A549 (cell line): Measurements from ENCODE around the gene PRSS56. TPM values are rescaled to one million over a fixed set of nuclear protein-coding genes. Genes with fewer than 3 reads are reported as not detected.

Experiments
- ATAC-seq, 2 experiments: fragments of 200-7000 bp in 1 of 2; fragments of >200 bp in 1 of 2; cut with Nextera tagmentation in 1 of 2; cut with Tn5 transposase in 1 of 2; 3 replicates each; pipeline versions ENCODE4 v1.8.0 to v1.9.1; 2018 to 2020; ENCODE audit warnings: mild to moderate bottlenecking in 1 of 2, moderate library complexity in 1 of 2
- CTCF ChIA-PET: fragments of 300-600 bp; sonication (Branson Sonifier 250); formaldehyde crosslinking; extraction: SDS; loops from one replicate; lab custom pipeline; 2021; ENCODE audit warnings: antibody characterized with exemption, inconsistent platforms; lab: Yijun Ruan, JAX
- POLR2A ChIA-PET: fragments of 350-600 bp; formaldehyde crosslinking; extraction: SDS; loops from one replicate; lab custom pipeline; 2021; ENCODE audit warnings: antibody characterized with exemption, inconsistent platforms; lab: Yijun Ruan, JAX
- DNase-seq, 2 experiments: peaks; one replicate each; pipeline versions ENCODE4 v3.0.0 to v3.0.0-alpha.2; 2011 to 2016; ENCODE audit warnings: low read depth in 1 of 2, low spot score in 1 of 2
- FAIRE-seq: peaks from 2 replicates; lab custom pipeline; 2011; peaks lifted over from hg19 to GRCh38; lab: Jason Lieb, UNC
- H3K27ac ChIP-seq, 2 experiments: fragments of >200 bp; sonication (Bioruptor Twin); formaldehyde crosslinking; 3 replicates each; pipeline ENCODE4 v1.5.1; 2016 to 2017
- H3K4me1 ChIP-seq: fragments of >200 bp; sonication (Bioruptor Twin); formaldehyde crosslinking; 3 replicates; pipeline ENCODE4 v1.6.1; 2016
- H3K4me2 ChIP-seq: fragments of >200 bp; sonication (Bioruptor Twin); formaldehyde crosslinking; 3 replicates; pipeline ENCODE4 v1.6.1; 2016
- H3K4me3 ChIP-seq: fragments of >200 bp; sonication (Bioruptor Twin); formaldehyde crosslinking; 3 replicates; pipeline ENCODE4 v1.5.1; 2016
- H3K9me3 ChIP-seq: fragments of >200 bp; sonication (Bioruptor Twin); formaldehyde crosslinking; 3 replicates; pipeline ENCODE4 v1.6.1; 2016
- ATOH8 ChIP-seq: fragments of 250-450 bp; sonication (Bioruptor Pico); IDR thresholded peaks from 2 replicates; pipeline ENCODE4 v1.5.0; 2020; ENCODE audit warnings: low read depth, mild to moderate bottlenecking, moderate library complexity
- BCL3 ChIP-seq: fragments of >200 bp; sonication (Bioruptor Twin); formaldehyde crosslinking; IDR thresholded peaks from 3 replicates; pipeline ENCODE4 v1.6.1; 2016
- BHLHE40 ChIP-seq: IDR thresholded peaks from 2 replicates; pipeline ENCODE4 v1.6.1; 2012; ENCODE audit warnings: low read depth, low read length, inconsistent platforms
- CBX8 ChIP-seq: fragments of 200-600 bp; sonication (generic); IDR thresholded peaks from 2 replicates; pipeline ENCODE4 v1.6.1; 2016
- CHD4 ChIP-seq: fragments of 200-600 bp; sonication (generic); IDR thresholded peaks from 2 replicates; pipeline ENCODE4 v1.6.1; 2016; ENCODE audit warnings: antibody characterized with exemption, mild to moderate bottlenecking, borderline replicate concordance
- CTCF ChIP-seq: fragments of >200 bp; sonication (Bioruptor Twin); formaldehyde crosslinking; IDR thresholded peaks from 3 replicates; pipeline ENCODE4 v1.5.1; 2016
- EHMT2 ChIP-seq: fragments of 200-600 bp; sonication (generic); IDR thresholded peaks from 2 replicates; pipeline ENCODE4 v1.6.1; 2016; ENCODE audit warnings: antibody characterized with exemption, low read depth, mild to moderate bottlenecking, moderate library complexity
- ELK1 ChIP-seq: fragments of 150-350 bp; IDR thresholded peaks from 2 replicates; pipeline ENCODE4 v1.6.1; 2014; ENCODE audit warnings: low read depth, mild to moderate bottlenecking, low read length
- ESRRA ChIP-seq: fragments of 150-350 bp; IDR thresholded peaks from 2 replicates; pipeline ENCODE4 v1.6.1; 2014; ENCODE audit warnings: mild to moderate bottlenecking, low read length, borderline replicate concordance
- FOSL2 ChIP-seq, 2 experiments: fragments of 450-650 bp in 1 of 2; fragments of >200 bp in 1 of 2; sonication (Bioruptor Twin) in 1 of 2; formaldehyde crosslinking; IDR thresholded peaks; 2 replicates each; pipeline versions ENCODE4 v1.5.0 to v1.6.1; 2016 to 2020; ENCODE audit warnings: mild to moderate bottlenecking in 1 of 2, moderate library complexity in 1 of 2
- FOXS1 ChIP-seq: fragments of 250-450 bp; sonication (Bioruptor Pico); IDR thresholded peaks from 2 replicates; pipeline ENCODE4 v1.5.0; 2020; ENCODE audit warnings: mild to moderate bottlenecking, moderate library complexity
- GATA3 ChIP-seq: IDR thresholded peaks from 2 replicates; pipeline ENCODE4 v1.6.1; 2012; ENCODE audit warnings: borderline replicate concordance
- HES2 ChIP-seq: fragments of >200 bp; sonication (Bioruptor Twin); formaldehyde crosslinking; IDR thresholded peaks from 2 replicates; pipeline ENCODE4 v1.6.1; 2016
- HMGXB4 ChIP-seq: fragments of 250-450 bp; sonication (Bioruptor Pico); IDR thresholded peaks from 2 replicates; pipeline ENCODE4 v1.5.0; 2021; ENCODE audit warnings: mild to moderate bottlenecking, moderate library complexity, borderline replicate concordance
- HOXA7 ChIP-seq: fragments of 250-450 bp; sonication (Bioruptor Pico); IDR thresholded peaks from 2 replicates; pipeline ENCODE4 v1.5.0; 2020; ENCODE audit warnings: mild to moderate bottlenecking, moderate library complexity
- HOXB13 ChIP-seq: fragments of 250-450 bp; sonication (Bioruptor Pico); IDR thresholded peaks from 2 replicates; pipeline ENCODE4 v1.5.0; 2020; ENCODE audit warnings: low read depth, mild to moderate bottlenecking, moderate library complexity
- HOXB5 ChIP-seq: fragments of 250-450 bp; sonication (Bioruptor Pico); IDR thresholded peaks from 2 replicates; pipeline ENCODE4 v1.5.0; 2020; ENCODE audit warnings: mild to moderate bottlenecking, moderate library complexity
- JUNB ChIP-seq: fragments of >200 bp; sonication (Bioruptor Twin); formaldehyde crosslinking; IDR thresholded peaks from 2 replicates; pipeline ENCODE4 v1.6.1; 2016
- RCOR1 ChIP-seq: fragments of 150-350 bp; IDR thresholded peaks from 2 replicates; pipeline ENCODE4 v1.6.1; 2014; ENCODE audit warnings: antibody characterized with exemption, low read length, low read depth
- RFX5 ChIP-seq: fragments of 450-650 bp; IDR thresholded peaks from 2 replicates; pipeline ENCODE4 v1.7.1; 2014; ENCODE audit warnings: antibody characterized with exemption, mild to moderate bottlenecking, moderate library complexity
- SMC3 ChIP-seq: fragments of >200 bp; sonication (Bioruptor Twin); formaldehyde crosslinking; IDR thresholded peaks from 3 replicates; pipeline ENCODE4 v1.6.1; 2018; ENCODE audit warnings: inconsistent platforms
- SREBF2 ChIP-seq: fragments of 450-650 bp; IDR thresholded peaks from 2 replicates; pipeline ENCODE4 v1.6.1; 2014; ENCODE audit warnings: mild to moderate bottlenecking, moderate library complexity
- TP53 ChIP-seq: fragments of 250-450 bp; sonication (Bioruptor Pico); IDR thresholded peaks from 2 replicates; pipeline ENCODE4 v1.5.0; 2021; ENCODE audit warnings: mild to moderate bottlenecking, moderate library complexity
- ZC3H11A ChIP-seq: fragments of 450-650 bp; IDR thresholded peaks from 2 replicates; pipeline ENCODE4 v1.6.1; 2014; ENCODE audit warnings: antibody characterized with exemption, mild to moderate bottlenecking
- ZFP36 ChIP-seq: fragments of 450-650 bp; IDR thresholded peaks from 2 replicates; pipeline ENCODE4 v1.6.1; 2014; ENCODE audit warnings: borderline replicate concordance; ENCODE audit not compliant: partially characterized antibody
- WGBS: methylation state at CpG from one replicate; pipeline ENCODE4 v1.1.6; 2017; ENCODE audit errors: missing lambda C conversion rate; 5-methylcytosine and 5-hydroxymethylcytosine counted together
- polyA plus RNA-seq, 4 experiments: library from polyadenylated mRNA; depleted of rRNA in 3 of 4; stranded (reverse); fragments of >200 nt; fragmentation: RNase III in 1 of 4; extraction: RNeasy Plus Mini Kit Qiagen cat#74134 plus additional on column Dnase treatment in 1 of 4; gene quantifications; 2 replicates in 3 of 4; 3 replicates in 1 of 4; pipeline ENCODE4 v1.2.3, GENCODE V29; 2011 to 2017

The PRSS56 gene
- polyA plus RNA-seq, 2 of the 4 experiments (the other 2 are of a cell fraction), result not detected

GRCh38 chr2:232479341-232480200 is 40.6 kb upstream of the PRSS56 start:
- no peak for DNase-seq
- CTCF ChIA-PET, result interaction anchor here (3.8 kb wide), 1 partner anchor 42 kb away, joined by 19 read pairs; no protein-coding TSS in a partner anchor
- ATAC-seq, result peak; percentile 7 to 67; a peak in 3 of 6 replicates
- H3K9me3 ChIP-seq, result no peaks in the 10 kb centered on the region
- WGBS, result 63% methylated on average over 9 of the region's 21 CpGs
- no peak for TF ChIP-seq SREBF2
- TF ChIP-seq RCOR1, result no peak
- no peak for TF ChIP-seq BCL3
- TF ChIP-seq BHLHE40, result no peak
- no peak for TF ChIP-seq FOSL2 (IDR thresholded peaks at IDR 0.05)
- no peak for TF ChIP-seq FOSL2 (CRISPR knock-in tag; IDR thresholded peaks at IDR 0.05)
- TF ChIP-seq HOXA7 (CRISPR knock-in tag), result no peak
- TF ChIP-seq ATOH8, result no peak
- TF ChIP-seq CTCF, result no peak
- no peak for TF ChIP-seq ELK1
- TF ChIP-seq ZC3H11A, result no peak
- no peak for TF ChIP-seq JUNB
- TF ChIP-seq RFX5, result no peak
- no peak for TF ChIP-seq GATA3
- no peak for TF ChIP-seq FOXS1 (CRISPR knock-in tag)
- TF ChIP-seq CHD4, result no peak
- TF ChIP-seq TP53, result no peak
- no peak for TF ChIP-seq ZFP36
- TF ChIP-seq EHMT2, result no peak
- no peak for TF ChIP-seq SMC3
- TF ChIP-seq, all 56 proteins: peak for 0
- Histone ChIP-seq H3K4me3 (no peak overlapping the region), H3K4me1 (no peaks in the 10 kb centered on the region), H3K27ac (no peak overlapping the region), H3K4me2 (no peak overlapping the region)
- FAIRE-seq, result no peak
- POLR2A ChIA-PET, result no interaction called here

GRCh38 chr2:232480201-232481190 is 39.7 kb upstream of the PRSS56 start:
- no peak; a peak in 2 of 6 replicates for ATAC-seq
- no peak overlapping the region for H3K27ac ChIP-seq
- DNase-seq, result no peak
- H3K4me1 ChIP-seq, result no peaks in the 10 kb centered on the region
- H3K4me3 ChIP-seq, result no peak overlapping the region
- FAIRE-seq, result no peak
- H3K4me2 ChIP-seq, result no peak overlapping the region
- WGBS, result 47% methylated on average over 6 of the region's 26 CpGs
- POLR2A ChIA-PET, result no interaction called here
- H3K9me3 ChIP-seq, result no peaks in the 10 kb centered on the region
- CTCF ChIA-PET, result no interaction called here
- TF ChIP-seq HES2, result no peak
- TF ChIP-seq SREBF2, result no peak
- no peak for TF ChIP-seq EHMT2
- TF ChIP-seq FOXS1 (CRISPR knock-in tag), result no peak
- no peak for TF ChIP-seq ESRRA
- no peak for TF ChIP-seq GATA3
- TF ChIP-seq HMGXB4 (CRISPR knock-in tag), result no peak
- TF ChIP-seq CBX8, result no peak
- TF ChIP-seq HOXB5 (CRISPR knock-in tag), result no peak
- no peak for TF ChIP-seq HOXB13
